ENCODE data around the gene ADAMTS9. TPM values are rescaled to one million over a fixed set of nuclear protein-coding genes. Genes with fewer than 3 reads are reported as not detected.

The ADAMTS9 gene
- total and polyA plus RNA-seq, 9 of the 15 experiments (the other 6 are each of a cell fraction or from before 2014, with no cell fraction given): 0.05 to 0.32 (median 0.13) TPM; not detected in 2

DNA sequence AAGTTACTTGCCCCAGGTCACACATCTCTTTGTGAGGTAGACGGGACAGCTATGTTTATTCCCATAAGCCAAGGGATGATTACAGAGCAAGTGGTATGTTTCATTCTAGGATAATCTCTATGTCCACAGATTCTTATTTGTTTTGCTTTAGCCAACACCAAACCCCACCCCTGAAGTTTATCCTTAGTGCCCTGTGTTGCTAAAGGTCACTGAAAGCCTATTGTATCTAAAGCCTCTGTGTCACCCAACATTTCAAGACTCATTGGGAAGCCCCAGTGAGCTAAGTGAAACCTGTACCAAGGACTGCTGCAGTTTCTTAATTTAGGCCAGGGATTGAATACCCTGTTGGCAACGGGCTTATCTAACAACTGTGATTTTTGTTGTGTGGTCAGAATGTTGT lies 135.6 kb downstream of the ADAMTS9 start:
- Histone ChIP-seq H3K9me1 (ENCODE audit: control insufficient read depth, insufficient read depth, low read length) (no peaks in the 10 kb centered on the region), H4K20me1 (replicated peaks; ENCODE audit: control insufficient read depth, insufficient read depth, low read length) (no peaks in the 10 kb centered on the region), H3K27ac (ENCODE audit: extremely low read depth, low read depth, low read length) (no peak overlapping the region), H3K9me3 (replicated peaks; ENCODE audit: control insufficient read depth, insufficient read depth, low read depth, low read length) (no peaks in the 10 kb centered on the region), H3K4me3 (no peak overlapping the region), H3K4me2 (ENCODE audit: insufficient read depth, low read length) (no peak overlapping the region), H3K79me2 (ENCODE audit: control insufficient read depth, insufficient read depth, low read length) (no peaks in the 10 kb centered on the region), H3K27me3 (ENCODE audit: control insufficient read depth in 2 of 2, insufficient read depth in 2 of 2, low read length in 2 of 2) (peaks cover 0 to 13% of the 10 kb centered on the region in 2 experiments; a peak in 1 of 5 replicates), H3K4me1 (replicated peaks in 1 of 2; ENCODE audit: control insufficient read depth in 2 of 2, insufficient read depth in 2 of 2, low read length in 2 of 2) (no peaks in the 10 kb centered on the region), H2AFZ (ENCODE audit: low read depth, low read length) (no peak overlapping the region), H3K36me3 (ENCODE audit: control insufficient read depth, insufficient read depth, low read length) (no peaks in the 10 kb centered on the region), H3K9ac (ENCODE audit: insufficient read depth in 1 of 2, low read depth in 2 of 2, low read length in 2 of 2) (no peak overlapping the region)
- no peak for ATAC-seq
- no TSS peak for BruUV-seq (replicated peaks)
- CTCF ChIA-PET (ENCODE audit: low intra/inter-chr PET ratio): no interaction called here
- WGBS (ENCODE audit: insufficient coverage, low coverage, missing lambda C conversion rate): 0% methylated on average over 1 of the region's 2 CpGs
- FAIRE-seq: no peak
- in situ Hi-C loops (cut with MboI) (no loop called here), intact Hi-C loops (cut with micrococcal nuclease) (no loop called here)
- TF ChIP-seq, protein P1, sequence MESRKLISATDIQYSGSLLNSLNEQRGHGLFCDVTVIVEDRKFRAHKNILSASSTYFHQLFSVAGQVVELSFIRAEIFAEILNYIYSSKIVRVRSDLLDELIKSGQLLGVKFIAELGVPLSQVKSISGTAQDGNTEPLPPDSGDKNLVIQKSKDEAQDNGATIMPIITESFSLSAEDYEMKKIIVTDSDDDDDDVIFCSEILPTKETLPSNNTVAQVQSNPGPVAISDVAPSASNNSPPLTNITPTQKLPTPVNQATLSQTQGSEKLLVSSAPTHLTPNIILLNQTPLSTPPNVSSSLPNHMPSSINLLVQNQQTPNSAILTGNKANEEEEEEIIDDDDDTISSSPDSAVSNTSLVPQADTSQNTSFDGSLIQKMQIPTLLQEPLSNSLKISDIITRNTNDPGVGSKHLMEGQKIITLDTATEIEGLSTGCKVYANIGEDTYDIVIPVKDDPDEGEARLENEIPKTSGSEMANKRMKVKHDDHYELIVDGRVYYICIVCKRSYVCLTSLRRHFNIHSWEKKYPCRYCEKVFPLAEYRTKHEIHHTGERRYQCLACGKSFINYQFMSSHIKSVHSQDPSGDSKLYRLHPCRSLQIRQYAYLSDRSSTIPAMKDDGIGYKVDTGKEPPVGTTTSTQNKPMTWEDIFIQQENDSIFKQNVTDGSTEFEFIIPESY (CRISPR knock-in tag; IDR thresholded peaks at IDR 0.05): no peak
- TF ChIP-seq, protein P2, sequence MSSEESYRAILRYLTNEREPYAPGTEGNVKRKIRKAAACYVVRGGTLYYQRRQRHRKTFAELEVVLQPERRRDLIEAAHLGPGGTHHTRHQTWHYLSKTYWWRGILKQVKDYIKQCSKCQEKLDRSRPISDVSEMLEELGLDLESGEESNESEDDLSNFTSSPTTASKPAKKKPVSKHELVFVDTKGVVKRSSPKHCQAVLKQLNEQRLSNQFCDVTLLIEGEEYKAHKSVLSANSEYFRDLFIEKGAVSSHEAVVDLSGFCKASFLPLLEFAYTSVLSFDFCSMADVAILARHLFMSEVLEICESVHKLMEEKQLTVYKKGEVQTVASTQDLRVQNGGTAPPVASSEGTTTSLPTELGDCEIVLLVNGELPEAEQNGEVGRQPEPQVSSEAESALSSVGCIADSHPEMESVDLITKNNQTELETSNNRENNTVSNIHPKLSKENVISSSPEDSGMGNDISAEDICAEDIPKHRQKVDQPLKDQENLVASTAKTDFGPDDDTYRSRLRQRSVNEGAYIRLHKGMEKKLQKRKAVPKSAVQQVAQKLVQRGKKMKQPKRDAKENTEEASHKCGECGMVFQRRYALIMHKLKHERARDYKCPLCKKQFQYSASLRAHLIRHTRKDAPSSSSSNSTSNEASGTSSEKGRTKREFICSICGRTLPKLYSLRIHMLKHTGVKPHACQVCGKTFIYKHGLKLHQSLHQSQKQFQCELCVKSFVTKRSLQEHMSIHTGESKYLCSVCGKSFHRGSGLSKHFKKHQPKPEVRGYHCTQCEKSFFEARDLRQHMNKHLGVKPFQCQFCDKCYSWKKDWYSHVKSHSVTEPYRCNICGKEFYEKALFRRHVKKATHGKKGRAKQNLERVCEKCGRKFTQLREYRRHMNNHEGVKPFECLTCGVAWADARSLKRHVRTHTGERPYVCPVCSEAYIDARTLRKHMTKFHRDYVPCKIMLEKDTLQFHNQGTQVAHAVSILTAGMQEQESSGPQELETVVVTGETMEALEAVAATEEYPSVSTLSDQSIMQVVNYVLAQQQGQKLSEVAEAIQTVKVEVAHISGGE (CRISPR knock-in tag; IDR thresholded peaks at IDR 0.05): 0 out of 6 replicates have a peak, but pooled peaks of 1 of the 3 experiments have one; percentile 12
- no peak for DNase-seq (ENCODE audit: extremely low read depth in 1 of 4, low spot score in 3 of 4)
- POLR2A ChIA-PET: no interaction called here

Measured in K562 (cell line).